ENCODE results near the gene HNRNPLL. TPM values are rescaled to one million over a fixed set of nuclear protein-coding genes. Genes with fewer than 3 reads are reported as not detected.
A peak's percentile ranks its signal among the peaks of the same experiment; 100 is the strongest.
"Not testable (repeated sequence)": the region's sequence is repeated elsewhere in the genome, so short reads cannot be mapped to it uniquely, and the experiment has no call there.

Gene HNRNPLL
- total RNA-seq, 1 experiment from 2014 or later, result 59.4 TPM

- no peaks in the 10 kb centered on the region for H3K27me3 ChIP-seq (replicated peaks; ENCODE audit: control insufficient read depth, insufficient read depth, low read length)
- no peak for TF ChIP-seq CTCF (IDR thresholded peaks at IDR 0.05; ENCODE audit: insufficient read depth in 1 of 2, low read depth in 1 of 2, low read length in 1 of 2, severe bottlenecking in 1 of 2, unreplicated experiment in 1 of 2)
- H3K4me3 ChIP-seq (ENCODE audit: low read depth, low read length), result no peak overlapping the region
- no peaks in the 10 kb centered on the region for H3K27me3 Mint-ChIP-seq (ENCODE audit: insufficient read depth, unreplicated experiment)
- no peak overlapping the region for H3K4me3 Mint-ChIP-seq (ENCODE audit: unreplicated experiment)
- H3K4me1 Mint-ChIP-seq (ENCODE audit: low read depth, unreplicated experiment), result peaks cover 22% of the 10 kb centered on the region
- ChIA-PET POLR2A (interaction anchor here (1.4 kb wide), 1 partner anchor 211 kb away, joined by 8 read pairs; no protein-coding TSS in a partner anchor), CTCF (interaction anchor here (0.9 kb wide), 1 partner anchor 464 kb away, joined by 3 read pairs; no protein-coding TSS in a partner anchor)
- H3K9me3 Mint-ChIP-seq (ENCODE audit: unreplicated experiment), result no peaks in the 10 kb centered on the region
- no peak for DNase-seq
- peaks cover 14% of the 10 kb centered on the region for H3K36me3 Mint-ChIP-seq (ENCODE audit: insufficient read depth, unreplicated experiment)
- no TSS peak for BruUV-seq (replicated peaks)
- no peaks in the 10 kb centered on the region for H3K36me3 ChIP-seq (ENCODE audit: control insufficient read depth, insufficient read depth, low read length)
- H3K4me1 ChIP-seq, result peaks cover 34% of the 10 kb centered on the region
- H3K27ac Mint-ChIP-seq (ENCODE audit: unreplicated experiment), result no peak overlapping the region
- no peaks in the 10 kb centered on the region for H3K9me3 ChIP-seq
- intact Hi-C loops (cut with micrococcal nuclease; ENCODE audit: unreplicated experiment), result no loop called here
These were observed 62.0 kb downstream of the HNRNPLL start for GRCh38 chr2:38540580-38541286.

GRCh38 chr2:38539086-38539485 lies 63.6 kb downstream of the HNRNPLL start:
- TF ChIP-seq CTCF (IDR thresholded peaks at IDR 0.05; ENCODE audit: insufficient read depth in 1 of 2, low read depth in 1 of 2, low read length in 1 of 2, severe bottlenecking in 1 of 2, unreplicated experiment in 1 of 2), result peak in 1 of 2 experiments; percentile 13
- BruUV-seq (replicated peaks), result no TSS peak
- no peaks in the 10 kb centered on the region for H3K27me3 ChIP-seq (replicated peaks; ENCODE audit: control insufficient read depth, insufficient read depth, low read length)
- H3K4me1 Mint-ChIP-seq (ENCODE audit: low read depth, unreplicated experiment), result peaks cover 17% of the 10 kb centered on the region
- no peak overlapping the region for H3K4me3 Mint-ChIP-seq (ENCODE audit: unreplicated experiment)
- intact Hi-C loops (cut with micrococcal nuclease; ENCODE audit: unreplicated experiment), result loop anchor here (5.0 to 10.0 kb wide), 2 partner anchors 203 to 296 kb away; no protein-coding TSS in a partner anchor
- H3K27me3 Mint-ChIP-seq (ENCODE audit: insufficient read depth, unreplicated experiment), result no peaks in the 10 kb centered on the region
- no peak overlapping the region for H3K27ac Mint-ChIP-seq (ENCODE audit: unreplicated experiment)
- peaks cover 34% of the 10 kb centered on the region for H3K4me1 ChIP-seq
- POLR2A ChIA-PET, result interaction anchor here (0.8 kb wide), 1 partner anchor 9 kb away, joined by 3 read pairs; no protein-coding TSS in a partner anchor
- peaks cover 14% of the 10 kb centered on the region for H3K36me3 Mint-ChIP-seq (ENCODE audit: insufficient read depth, unreplicated experiment)
- H3K9me3 Mint-ChIP-seq (ENCODE audit: unreplicated experiment), result no peaks in the 10 kb centered on the region
- H3K9me3 ChIP-seq, result no peaks in the 10 kb centered on the region
- no peak for DNase-seq
- CTCF ChIA-PET, result no interaction called here
- H3K4me3 ChIP-seq (ENCODE audit: low read depth, low read length), result no peak overlapping the region
- no peaks in the 10 kb centered on the region for H3K36me3 ChIP-seq (ENCODE audit: control insufficient read depth, insufficient read depth, low read length)

DNA sequence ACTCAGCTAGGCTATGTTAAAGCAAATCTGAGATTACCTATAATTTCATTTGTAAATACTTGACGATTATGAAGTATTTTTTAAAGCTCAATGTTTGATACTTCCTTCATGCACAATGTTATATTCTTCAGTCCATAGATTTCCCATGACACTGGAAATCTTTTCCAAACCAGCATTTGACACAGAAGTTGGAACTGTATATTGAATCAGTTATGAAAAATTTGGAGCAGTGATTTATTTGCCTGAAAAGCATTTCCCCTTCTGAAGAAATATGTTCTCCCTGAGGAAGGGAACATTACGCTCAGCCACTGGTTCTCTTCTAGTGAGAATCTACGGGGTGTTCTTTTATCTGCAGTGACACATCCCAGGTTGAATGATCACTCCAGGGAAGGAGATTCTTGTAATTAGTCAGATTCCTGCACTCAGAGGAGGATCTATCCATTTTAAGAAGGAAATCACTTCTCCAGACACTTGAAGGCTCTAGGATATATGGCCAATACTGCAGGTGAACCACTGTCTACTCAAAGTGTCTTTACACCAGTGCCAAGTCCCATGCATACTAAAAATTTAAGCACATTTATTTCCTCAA lies 64.7 kb downstream of the HNRNPLL start:
- DNase-seq, result no peak
- no peaks in the 10 kb centered on the region for H3K27me3 Mint-ChIP-seq (ENCODE audit: insufficient read depth, unreplicated experiment)
- intact Hi-C loops (cut with micrococcal nuclease; ENCODE audit: unreplicated experiment), result loop anchor here (2.0 to 10.0 kb wide), 3 partner anchors 189 to 297 kb away; no protein-coding TSS in a partner anchor
- H3K27me3 ChIP-seq (replicated peaks; ENCODE audit: control insufficient read depth, insufficient read depth, low read length), result no peaks in the 10 kb centered on the region
- POLR2A ChIA-PET, result no interaction called here
- no peaks in the 10 kb centered on the region for H3K9me3 Mint-ChIP-seq (ENCODE audit: unreplicated experiment)
- BruUV-seq (replicated peaks), result no TSS peak
- no peaks in the 10 kb centered on the region for H3K36me3 ChIP-seq (ENCODE audit: control insufficient read depth, insufficient read depth, low read length)
- no peak for TF ChIP-seq CTCF (IDR thresholded peaks at IDR 0.05; ENCODE audit: insufficient read depth in 1 of 2, low read depth in 1 of 2, low read length in 1 of 2, severe bottlenecking in 1 of 2, unreplicated experiment in 1 of 2)
- H3K4me1 Mint-ChIP-seq (ENCODE audit: low read depth, unreplicated experiment), result peaks cover 12% of the 10 kb centered on the region
- no peak overlapping the region for H3K27ac Mint-ChIP-seq (ENCODE audit: unreplicated experiment)
- H3K36me3 Mint-ChIP-seq (ENCODE audit: insufficient read depth, unreplicated experiment), result peaks cover 12% of the 10 kb centered on the region
- no peak overlapping the region for H3K4me3 ChIP-seq (ENCODE audit: low read depth, low read length)
- H3K9me3 ChIP-seq, result no peaks in the 10 kb centered on the region
- CTCF ChIA-PET, result interaction anchor here (0.5 kb wide), 1 partner anchor 19 kb away, joined by 4 read pairs; no protein-coding TSS in a partner anchor
- H3K4me3 Mint-ChIP-seq (ENCODE audit: unreplicated experiment), result no peak overlapping the region
- H3K4me1 ChIP-seq, result peaks cover 26% of the 10 kb centered on the region

- H3K27me3 Mint-ChIP-seq (ENCODE audit: insufficient read depth, unreplicated experiment); H3K9me3 Mint-ChIP-seq (ENCODE audit: unreplicated experiment); H3K27me3 ChIP-seq (replicated peaks; ENCODE audit: control insufficient read depth, insufficient read depth, low read length); DNase-seq; H3K9me3 ChIP-seq; POLR2A ChIA-PET; H3K36me3 ChIP-seq (ENCODE audit: control insufficient read depth, insufficient read depth, low read length); H3K4me1 Mint-ChIP-seq (ENCODE audit: low read depth, unreplicated experiment); H3K4me3 ChIP-seq (ENCODE audit: low read depth, low read length); H3K4me3 Mint-ChIP-seq (ENCODE audit: unreplicated experiment); BruUV-seq (replicated peaks); H3K36me3 Mint-ChIP-seq (ENCODE audit: insufficient read depth, unreplicated experiment); H3K27ac Mint-ChIP-seq (ENCODE audit: unreplicated experiment): not testable (repeated sequence)
- H3K4me1 ChIP-seq, result peaks cover 19% of the 10 kb centered on the region
- intact Hi-C loops (cut with micrococcal nuclease; ENCODE audit: unreplicated experiment), result loop anchor here (2.0 to 10.0 kb wide), 3 partner anchors 190 to 298 kb away; no protein-coding TSS in a partner anchor
- CTCF ChIA-PET, result interaction anchor here (0.5 to 0.6 kb wide), 2 partner anchors 18 to 45 kb away, joined by 4 to 5 read pairs; no protein-coding TSS in a partner anchor
These were observed 65.4 kb downstream of the HNRNPLL start for GRCh38 chr2:38537296-38537695.

All from Caco-2 (cell line).